Neural cell (in vitro differentiated cells): ENCODE data around the gene GABRG3. TPM values are rescaled to one million over a fixed set of nuclear protein-coding genes. Genes with fewer than 3 reads are reported as not detected.
"Not testable (repeated sequence)": the region's sequence is repeated elsewhere in the genome, so short reads cannot be mapped to it uniquely, and the experiment has no call there.

Experiments
- H2AFZ ChIP-seq: fragments of 200-600, 300-800 bp; sonication (generic), shearing (Covaris generic); 2 replicates; pipeline ENCODE4 v1.6.0; 2014; ENCODE audit warnings: low read depth, mild to moderate bottlenecking, antibody characterized with exemption, low read length, moderate library complexity
- H3F3A ChIP-seq: fragments of 200-600 bp; shearing (Covaris generic); 2 replicates; pipeline ENCODE4 v1.6.1; 2016; ENCODE audit warnings: mild to moderate bottlenecking, moderate library complexity, mixed read lengths, antibody characterized with exemption, low read length; ENCODE audit not compliant: insufficient read depth, poor library complexity, severe bottlenecking
- H3K27ac ChIP-seq: fragments of 200-600, 300-800 bp; sonication (generic), shearing (Covaris generic); 2 replicates; pipeline ENCODE4 v1.5.1; 2014; ENCODE audit warnings: mild to moderate bottlenecking, low read length, moderate library complexity
- H3K27me3 ChIP-seq: fragments of 300-800, 200-600 bp; sonication (generic), shearing (Covaris generic); 2 replicates; pipeline ENCODE4 v1.6.0; 2014; ENCODE audit warnings: mild to moderate bottlenecking, low read depth, low read length, moderate library complexity; ENCODE audit not compliant: insufficient read depth
- H3K36me3 ChIP-seq: fragments of 300-800, 200-600 bp; sonication (generic), shearing (Covaris generic); 2 replicates; pipeline ENCODE4 v1.5.1; 2014; ENCODE audit warnings: mild to moderate bottlenecking, antibody characterized with exemption, low read length, moderate library complexity; ENCODE audit not compliant: insufficient read depth
- H3K4me2 ChIP-seq: fragments of 300-800, 200-600 bp; sonication (generic), shearing (Covaris generic); 2 replicates; pipeline ENCODE4 v1.6.0; 2014; ENCODE audit warnings: mild to moderate bottlenecking, low read length
- H3K4me3 ChIP-seq: fragments of 300-800, 200-600 bp; sonication (generic), shearing (Covaris generic); 2 replicates; pipeline ENCODE4 v1.5.1; 2014; ENCODE audit warnings: mild to moderate bottlenecking, low read length, moderate library complexity
- H3K79me2 ChIP-seq: fragments of 200-600 bp; shearing (Covaris generic); replicated peaks from 2 replicates; pipeline ENCODE4 v1.6.0; 2014; ENCODE audit warnings: mild to moderate bottlenecking, low read length, moderate library complexity; ENCODE audit not compliant: insufficient read depth
- H3K9ac ChIP-seq: fragments of 300-800, 200-600 bp; sonication (generic), shearing (Covaris generic); 2 replicates; pipeline ENCODE4 v1.6.1; 2016; ENCODE audit warnings: mild to moderate bottlenecking, low read length, mixed read lengths
- H3K9me2 ChIP-seq: fragments of 200-600 bp; shearing (Covaris generic); 2 replicates; pipeline ENCODE4 v1.6.1; 2016; ENCODE audit warnings: mild to moderate bottlenecking, low read length, mixed read lengths; ENCODE audit not compliant: insufficient read depth
- H3K9me3 ChIP-seq: fragments of 200-600, 300-800 bp; sonication (generic), shearing (Covaris generic); 2 replicates; pipeline ENCODE4 v1.6.1; 2016; ENCODE audit warnings: mild to moderate bottlenecking, mixed run types, low read length, moderate library complexity, mixed read lengths
- H4K20me1 ChIP-seq: fragments of 200-600 bp; shearing (Covaris generic); 2 replicates; pipeline ENCODE4 v1.6.1; 2016; ENCODE audit warnings: mild to moderate bottlenecking, mixed run types; ENCODE audit not compliant: insufficient read depth
- CTCF ChIP-seq: fragments of 450-650 bp; IDR thresholded peaks from 2 replicates; pipeline ENCODE4 v1.5.1; 2014; ENCODE audit warnings: antibody characterized with exemption, mild to moderate bottlenecking, moderate library complexity; ENCODE audit not compliant: poor library complexity, severe bottlenecking
- EP300 ChIP-seq: fragments of 450-650 bp; conservative IDR thresholded peaks from 2 replicates; pipeline ENCODE4 v1.6.1; 2014; ENCODE audit warnings: antibody characterized with exemption, mild to moderate bottlenecking, moderate library complexity; ENCODE audit not compliant: poor library complexity, severe bottlenecking
- EZH2 ChIP-seq: fragments of 200-600, 300-800 bp; shearing (Covaris generic), sonication (generic); IDR thresholded peaks from 2 replicates; pipeline ENCODE4 v1.6.1; 2014; ENCODE audit warnings: antibody characterized with exemption, low read length, borderline replicate concordance, mild to moderate bottlenecking; ENCODE audit not compliant: insufficient read depth, poor library complexity, severe bottlenecking
- MXI1 ChIP-seq: fragments of 450-650 bp; conservative IDR thresholded peaks from 2 replicates; pipeline ENCODE4 v1.6.1; 2014; ENCODE audit warnings: antibody characterized with exemption, mild to moderate bottlenecking; ENCODE audit not compliant: poor library complexity, severe bottlenecking
- POLR2AphosphoS5 ChIP-seq: IDR thresholded peaks from 2 replicates; pipeline ENCODE4 v1.6.1; 2012
- RAD21 ChIP-seq: fragments of 450-650 bp; conservative IDR thresholded peaks from 2 replicates; pipeline ENCODE4 v1.6.1; 2014; ENCODE audit warnings: antibody characterized with exemption, mild to moderate bottlenecking, moderate library complexity
- REST ChIP-seq: IDR thresholded peaks from 2 replicates; pipeline ENCODE4 v1.6.1; 2012; ENCODE audit warnings: borderline replicate concordance
- SMC3 ChIP-seq: fragments of 450-650 bp; conservative IDR thresholded peaks from 2 replicates; pipeline ENCODE4 v1.6.1; 2014; ENCODE audit warnings: antibody characterized with exemption, mild to moderate bottlenecking, moderate library complexity; ENCODE audit not compliant: poor library complexity
- TAF1 ChIP-seq: IDR thresholded peaks from 2 replicates; pipeline ENCODE4 v1.6.1; 2012; ENCODE audit warnings: low read depth
- polyA plus RNA-seq: library from polyadenylated mRNA; depleted of rRNA; stranded (reverse); fragments of >200 nt; gene quantifications from 2 replicates; pipeline ENCODE4 v1.2.3, GENCODE V29; 2014

Gene GABRG3
- polyA plus RNA-seq, 1 donor from 2014 or later, result 1.2 TPM

- H3K9me3 ChIP-seq, result peaks cover 3% of the 10 kb centered on the region
- no peak overlapping the region for H2AFZ ChIP-seq
- H3K9ac ChIP-seq, result peak overlapping the region; percentile 4
- no peaks in the 10 kb centered on the region for H3K36me3 ChIP-seq
- H3K4me3 ChIP-seq, result no peak overlapping the region
- no peak overlapping the region for H3K4me2 ChIP-seq
- H3K27ac ChIP-seq, result peak overlapping the region; percentile 30
- H4K20me1 ChIP-seq, result no peaks in the 10 kb centered on the region
- no peaks in the 10 kb centered on the region for H3F3A ChIP-seq
- no peak for TF ChIP-seq SMC3
- no peak for TF ChIP-seq RAD21
- no peak for TF ChIP-seq TAF1
- TF ChIP-seq CTCF, result no peak
- TF ChIP-seq MXI1, result no peak
- no peak for TF ChIP-seq EP300
- TF ChIP-seq POLR2AphosphoS5, result no peak
- no peak for TF ChIP-seq REST
- no peak for TF ChIP-seq EZH2
- H3K27me3 ChIP-seq, result no peaks in the 10 kb centered on the region
- no peaks in the 10 kb centered on the region for H3K79me2 ChIP-seq
- H3K9me2 ChIP-seq, result no peaks in the 10 kb centered on the region
Observed at GRCh38 chr15:27183201-27183600, 212.2 kb downstream of the GABRG3 start.

- not testable (repeated sequence) for H4K20me1 ChIP-seq, H3K27me3 ChIP-seq, H3K9ac ChIP-seq, H3K27ac ChIP-seq, H3K4me2 ChIP-seq, H3K36me3 ChIP-seq, H3F3A ChIP-seq, H3K79me2 ChIP-seq, H3K9me3 ChIP-seq, H2AFZ ChIP-seq, H3K4me3 ChIP-seq, H3K9me2 ChIP-seq
Observed at GRCh38 chr15:27191515-27191914, 220.5 kb downstream of the GABRG3 start.

GRCh38 chr15:27196691-27197090, 225.7 kb downstream of the GABRG3 start:
- no peaks in the 10 kb centered on the region for H3K36me3 ChIP-seq
- H3K79me2 ChIP-seq, result no peaks in the 10 kb centered on the region
- no peaks in the 10 kb centered on the region for H3K9me2 ChIP-seq
- H3K27ac ChIP-seq, result no peak overlapping the region
- no peaks in the 10 kb centered on the region for H3K27me3 ChIP-seq
- no peaks in the 10 kb centered on the region for H4K20me1 ChIP-seq
- no peaks in the 10 kb centered on the region for H3F3A ChIP-seq
- H3K9me3 ChIP-seq, result no peaks in the 10 kb centered on the region
- no peak overlapping the region for H2AFZ ChIP-seq
- H3K4me3 ChIP-seq, result no peak overlapping the region
- H3K4me2 ChIP-seq, result no peak overlapping the region
- TF ChIP-seq TAF1 (no peak), MXI1 (no peak), RAD21 (peak; percentile 19)
- no peak overlapping the region for H3K9ac ChIP-seq
